NCI-H2029 treated with DMSO at 0.1 percent for 48 hours (cell line): ENCODE results near the gene KIAA1217.

ENCODE experiments used
- DNase-seq: peaks from one replicate; lab custom pipeline; 2025; lab: John Stamatoyannopoulos, UW

KIAA1217 gene

DNA sequence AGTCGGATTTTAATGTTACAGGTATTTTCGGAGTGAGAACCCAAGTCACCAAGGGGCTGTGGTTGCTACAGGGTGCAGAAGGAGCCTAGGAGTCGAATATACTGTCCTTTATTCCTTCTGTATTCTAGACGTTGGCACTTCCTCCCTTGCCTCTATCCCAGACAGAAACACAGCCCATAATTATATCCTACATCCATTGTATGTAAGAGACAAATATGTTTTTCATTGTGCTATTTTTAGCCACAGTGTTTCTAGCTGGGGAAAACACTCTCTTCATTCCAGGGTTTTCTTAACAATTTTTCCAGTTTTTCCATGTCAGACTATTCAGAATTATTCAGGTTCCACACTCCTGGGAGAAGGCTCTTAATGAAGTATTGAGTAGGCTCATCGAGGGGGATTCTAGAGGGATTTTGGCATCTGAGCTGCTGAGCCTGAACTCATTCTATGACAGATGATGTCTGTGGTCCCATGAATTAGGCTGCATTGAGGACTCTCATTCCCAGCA, 32.6 kb downstream of the KIAA1217 start:
- DNase-seq = no peak

DNA sequence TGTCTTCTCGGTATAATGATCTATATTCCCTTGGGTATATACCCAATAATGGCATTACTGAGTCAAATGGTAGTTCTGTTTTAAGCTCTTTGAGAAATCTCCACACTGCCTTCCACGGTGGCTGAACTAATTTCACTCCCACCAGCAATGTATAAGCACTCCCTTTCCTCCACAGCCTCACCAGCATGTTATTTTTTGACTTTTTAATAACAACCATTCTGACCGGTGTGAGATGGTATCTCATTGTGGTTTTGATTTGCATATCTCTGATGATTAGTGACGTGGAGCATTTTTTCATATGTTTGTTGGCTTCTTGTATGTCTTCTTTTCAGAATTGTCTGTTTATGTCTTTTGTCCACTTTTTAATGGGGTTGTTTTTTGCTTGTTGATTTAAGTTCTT, 33.6 kb downstream of the KIAA1217 start:
- no peak for DNase-seq

DNA sequence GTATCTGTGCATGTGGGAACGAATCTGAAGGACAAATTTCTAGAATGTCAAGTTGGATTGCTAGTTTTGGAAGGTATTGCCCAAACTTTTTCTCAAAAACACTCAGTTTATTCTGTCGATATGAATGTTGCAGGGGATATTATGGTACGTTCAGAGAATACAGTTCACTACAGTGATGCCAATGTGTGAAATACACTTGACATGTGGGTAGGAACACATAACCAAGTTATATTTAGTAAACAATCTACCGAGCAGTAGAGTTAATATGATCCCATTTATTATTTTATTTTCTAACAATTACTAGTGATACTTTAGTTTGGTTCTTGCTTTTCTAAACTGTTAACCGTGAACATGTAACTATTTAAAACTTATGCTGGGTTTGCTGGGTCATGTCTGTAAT, 37.4 kb downstream of the KIAA1217 start:
- no peak for DNase-seq

DNA sequence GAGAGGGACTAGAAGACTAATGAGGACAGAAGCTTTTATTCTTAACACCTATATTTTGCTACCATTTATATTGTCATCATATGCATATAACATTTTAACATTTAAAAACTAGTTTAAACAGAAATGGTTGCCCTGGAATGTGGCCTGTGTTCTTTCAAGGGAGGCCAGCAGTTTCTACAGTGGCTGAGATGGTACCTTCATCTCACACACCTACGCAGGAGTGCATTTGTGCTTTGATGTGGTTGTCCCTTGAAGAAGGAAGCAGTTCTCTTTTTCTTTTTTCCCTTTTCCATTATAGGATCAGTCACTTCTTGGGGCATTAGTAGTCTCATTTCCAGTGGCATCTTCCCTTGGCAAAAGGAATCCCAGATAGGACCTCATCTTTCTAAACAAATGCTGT, 38.9 kb downstream of the KIAA1217 start:
- no peak for DNase-seq

DNA sequence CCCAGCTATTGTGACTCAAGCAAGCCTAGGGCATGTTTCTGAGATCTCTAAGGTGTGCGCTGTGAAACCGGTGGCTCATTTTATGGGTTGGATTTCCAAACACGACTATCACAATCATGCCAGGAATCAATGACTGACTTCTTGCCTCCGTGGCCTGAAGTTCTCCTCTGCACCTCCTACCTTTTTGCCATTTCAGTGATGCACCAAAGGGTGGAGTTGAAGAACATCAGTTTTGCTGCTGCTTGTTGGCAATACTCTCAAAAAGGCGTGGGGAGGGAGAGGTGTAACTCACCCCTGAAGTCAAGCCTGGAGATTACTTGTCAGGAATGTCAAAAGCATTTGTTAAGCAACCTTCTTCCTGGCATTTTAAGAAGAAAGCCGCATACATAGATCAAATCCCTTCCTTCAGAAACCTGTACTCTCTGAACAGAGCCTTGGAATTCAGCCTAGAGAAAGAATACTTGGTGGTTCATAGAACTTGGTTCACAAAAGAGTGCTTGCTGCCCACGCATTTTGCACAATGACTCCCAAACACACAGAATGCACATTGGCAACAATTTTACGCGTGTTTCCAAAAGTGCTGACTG, 41.0 kb downstream of the KIAA1217 start:
- no peak for DNase-seq

DNA sequence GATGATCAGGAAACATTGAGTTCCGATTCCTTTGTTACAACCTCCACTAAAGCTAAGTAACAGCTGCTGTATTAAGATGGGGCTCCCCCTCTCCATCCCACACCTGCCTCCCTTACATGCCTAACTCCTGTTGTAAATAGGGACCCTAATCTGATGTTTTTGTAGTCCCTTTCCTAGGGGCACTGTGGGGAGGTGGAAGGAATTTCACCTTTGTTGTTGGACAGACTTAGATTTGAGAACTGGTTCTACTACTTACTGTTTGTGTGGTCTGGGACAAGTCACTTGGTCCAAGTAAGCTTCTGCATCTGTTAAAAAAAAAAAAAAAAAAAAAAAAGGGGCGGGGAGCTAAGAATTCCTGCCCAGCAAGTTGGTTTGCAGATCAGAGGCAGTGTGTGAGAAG, 42.6 kb downstream of the KIAA1217 start:
- DNase-seq = no peak

DNA sequence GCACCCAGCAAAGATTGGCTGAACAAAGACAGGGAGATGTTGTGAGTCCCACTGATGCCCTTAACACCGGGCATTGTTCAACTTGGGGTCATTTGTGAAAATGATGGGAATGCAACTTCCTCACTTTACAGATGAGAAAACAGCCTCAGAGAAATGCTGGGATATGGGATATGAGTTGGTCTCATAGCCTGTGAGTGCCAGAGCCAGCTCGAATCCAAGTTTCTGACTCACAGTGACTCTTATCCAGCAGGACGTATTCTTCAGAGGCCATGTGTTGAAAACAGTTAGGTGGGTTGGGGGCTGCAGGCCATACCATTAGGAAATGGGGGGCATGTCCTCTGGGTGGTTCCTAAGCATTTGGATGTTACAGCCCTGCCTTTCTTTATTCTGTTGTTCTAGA, 45.2 kb downstream of the KIAA1217 start:
- no peak for DNase-seq

DNA sequence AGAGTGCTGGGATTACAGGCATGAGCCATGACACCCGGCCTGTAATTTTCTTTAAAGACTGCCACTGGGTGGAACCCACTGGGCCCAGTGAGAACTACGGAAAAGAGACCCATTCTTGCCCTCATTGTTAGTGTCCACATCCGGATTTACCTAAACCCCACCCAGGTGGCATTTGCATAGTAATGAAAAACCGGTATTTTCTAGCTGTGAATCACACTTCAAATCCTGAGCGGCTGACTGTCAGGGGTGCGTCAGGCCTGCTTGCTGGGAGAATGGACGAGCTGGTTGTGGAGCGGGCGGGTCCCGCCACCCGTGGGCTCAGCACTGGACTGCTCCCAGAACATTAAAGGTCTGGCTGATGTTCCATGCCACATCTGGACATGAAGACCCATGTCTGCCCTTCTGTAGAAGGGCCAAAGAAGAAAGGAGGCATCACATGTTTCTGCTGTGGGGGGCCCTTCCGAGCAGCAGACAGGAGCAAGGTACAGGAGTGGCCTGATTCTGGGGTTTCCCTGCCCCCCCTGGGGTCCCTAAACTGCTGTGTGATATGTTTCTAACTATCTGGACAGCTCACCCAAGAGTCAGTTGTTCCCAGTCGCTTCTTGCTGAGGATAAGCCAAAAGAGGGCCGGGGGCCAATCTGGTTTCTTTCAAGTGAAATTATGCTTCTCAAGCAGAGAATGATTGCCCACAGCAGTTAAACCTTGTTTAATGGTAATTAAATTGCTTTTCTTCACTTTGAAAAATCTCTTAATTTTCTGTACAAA, 46.4 kb downstream of the KIAA1217 start:
- no peak for DNase-seq

DNA sequence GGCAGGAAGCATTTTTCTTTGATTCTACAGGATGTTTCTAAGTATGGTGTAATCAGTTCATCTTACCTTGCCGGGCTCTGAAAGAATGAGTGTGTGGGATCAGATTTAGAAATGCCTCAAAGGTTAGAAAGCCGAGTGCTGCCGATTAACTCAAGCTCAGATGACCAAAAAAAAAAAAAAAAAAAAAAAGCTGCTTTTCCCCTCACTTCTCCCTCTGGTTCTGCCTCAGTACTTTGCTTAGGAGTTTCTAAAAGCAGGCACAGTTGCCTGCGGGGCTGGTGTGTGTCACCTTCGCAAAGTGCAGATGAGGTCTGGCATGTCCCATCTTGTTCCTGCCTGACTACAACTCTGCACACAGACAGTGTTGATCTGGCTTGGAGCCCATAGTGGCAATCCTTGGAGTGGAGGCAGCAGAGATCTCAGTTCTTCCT, 47.0 kb downstream of the KIAA1217 start:
- DNase-seq = no peak

DNA sequence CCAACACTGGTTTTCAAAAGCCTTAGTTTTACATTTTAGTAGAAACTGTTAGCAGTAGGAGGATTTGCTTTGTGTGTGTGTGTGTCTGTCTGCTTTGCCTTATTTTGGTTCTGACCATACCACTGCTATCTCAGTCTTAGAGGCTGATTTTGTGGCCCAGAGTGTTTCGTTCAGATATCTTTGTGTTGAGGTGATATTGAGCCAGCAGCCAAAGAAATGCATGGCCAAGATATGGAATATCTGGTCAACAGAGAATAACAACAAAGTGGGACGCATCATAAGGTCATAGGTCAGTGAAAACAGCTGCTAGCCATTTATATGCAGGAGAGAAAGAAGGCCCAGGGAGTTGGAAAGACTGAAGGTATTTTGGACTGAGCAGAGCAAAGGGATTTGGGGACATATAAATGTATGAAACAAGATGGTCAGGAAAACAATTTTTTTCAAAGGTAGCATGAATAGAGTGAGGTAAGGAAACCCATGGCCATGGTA, 47.7 kb downstream of the KIAA1217 start:
- DNase-seq = no peak

DNA sequence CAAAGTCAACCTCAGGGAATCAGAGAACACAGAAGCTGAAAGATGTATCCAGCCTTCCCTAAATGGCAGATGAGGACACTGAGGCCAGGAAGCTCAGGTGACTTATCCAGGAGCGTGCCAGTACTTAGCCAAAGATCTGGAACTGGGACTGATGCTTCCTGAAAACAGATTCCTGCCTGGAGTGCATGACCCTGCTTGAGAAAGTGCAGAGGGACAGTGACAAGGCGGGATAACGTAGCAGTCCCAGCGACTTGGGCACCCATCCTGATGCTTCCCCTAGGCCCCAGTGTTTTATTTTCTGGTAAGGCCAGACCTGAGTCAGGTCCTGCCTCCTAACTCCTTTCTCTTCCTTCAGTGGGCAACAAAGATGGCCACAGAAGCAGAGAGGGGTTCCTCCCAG, 48.6 kb downstream of the KIAA1217 start:
- no peak for DNase-seq

DNA sequence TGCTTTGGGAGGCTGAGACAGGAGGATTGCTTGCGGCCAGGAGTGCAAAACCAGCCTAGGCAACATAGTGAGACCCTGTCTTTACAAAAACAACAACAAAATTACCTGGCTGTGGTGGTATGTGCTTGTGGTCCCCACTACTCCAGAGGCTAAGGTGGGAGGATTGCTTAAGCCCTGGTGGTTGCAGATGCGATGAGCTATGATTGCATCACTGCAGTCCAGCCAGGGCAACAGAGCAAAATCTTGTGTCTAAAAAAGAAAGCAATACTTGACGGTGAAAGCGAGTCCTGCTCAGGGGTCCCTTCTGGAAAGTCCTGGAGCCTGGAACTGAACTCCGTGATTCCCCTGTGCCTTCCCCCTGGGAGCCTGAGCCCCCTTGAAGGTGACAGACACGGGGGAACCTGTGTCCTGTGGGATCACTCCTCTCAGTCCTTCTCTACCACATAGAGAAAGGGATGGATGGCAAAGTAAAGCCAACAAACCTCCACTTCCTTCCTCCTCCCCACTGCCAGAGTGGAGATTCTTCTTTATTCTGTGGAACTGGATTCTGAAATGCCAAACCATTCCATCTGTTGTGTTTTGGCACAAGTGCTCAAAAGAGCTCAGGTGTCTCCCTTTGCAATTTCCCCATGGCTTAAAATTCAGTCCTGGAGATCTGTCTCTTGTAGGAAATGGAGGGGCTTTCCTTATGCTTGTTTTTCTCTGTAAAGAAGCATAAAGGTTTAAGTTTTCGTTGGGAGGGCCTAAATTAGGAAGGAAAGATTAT, 50.6 kb downstream of the KIAA1217 start:
- no peak for DNase-seq

DNA sequence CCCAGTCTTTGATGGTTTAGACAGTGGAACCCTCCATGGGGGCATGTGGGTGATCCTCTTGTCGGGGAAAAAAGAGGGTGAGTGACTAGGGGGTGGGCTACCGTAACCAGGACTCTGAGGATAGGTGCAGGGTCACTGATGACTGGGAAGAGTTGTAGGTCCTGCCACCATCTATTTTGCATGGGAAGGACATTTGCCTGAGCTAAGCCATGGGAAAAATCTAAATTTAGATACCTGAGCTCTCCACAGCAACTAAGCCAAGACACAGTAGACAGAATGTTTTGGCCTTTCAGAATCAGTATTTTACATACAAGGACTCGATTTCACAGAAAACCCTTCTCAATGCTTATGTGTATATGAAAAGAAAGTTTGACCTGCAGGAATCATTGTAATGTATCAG, 52.7 kb downstream of the KIAA1217 start:
- DNase-seq = no peak

DNA sequence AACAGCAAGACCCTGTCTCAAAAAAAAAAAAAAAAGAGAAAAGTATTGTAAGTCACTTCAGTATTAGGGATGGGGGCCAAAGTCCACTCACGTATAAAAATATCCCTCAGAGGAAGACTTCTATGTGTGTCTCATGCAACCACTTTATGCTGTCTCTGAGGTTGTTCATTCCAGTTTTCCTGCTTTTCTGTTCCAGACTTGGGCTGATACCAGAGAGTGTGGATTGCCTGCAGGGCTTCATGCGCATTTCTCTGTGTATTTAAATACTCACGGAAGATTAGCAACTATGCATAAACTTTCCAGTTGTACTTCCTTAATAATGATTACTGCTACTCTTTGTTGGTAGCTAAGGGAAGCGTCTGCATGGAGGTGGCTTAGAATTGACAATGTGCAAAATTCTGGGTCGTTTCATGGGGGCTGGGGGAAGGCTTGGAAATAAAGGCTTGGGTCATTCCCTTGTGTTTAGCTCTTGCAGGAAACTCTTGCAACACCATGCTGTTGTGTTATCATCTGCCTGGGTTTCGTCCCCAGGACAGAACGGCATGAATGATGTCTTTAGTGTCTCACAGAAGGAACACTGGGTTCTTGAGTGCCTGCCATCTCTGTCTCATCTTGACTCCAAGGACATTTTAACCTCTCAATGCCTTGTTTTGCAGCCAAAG, 54.1 kb downstream of the KIAA1217 start:
- no peak for DNase-seq

DNA sequence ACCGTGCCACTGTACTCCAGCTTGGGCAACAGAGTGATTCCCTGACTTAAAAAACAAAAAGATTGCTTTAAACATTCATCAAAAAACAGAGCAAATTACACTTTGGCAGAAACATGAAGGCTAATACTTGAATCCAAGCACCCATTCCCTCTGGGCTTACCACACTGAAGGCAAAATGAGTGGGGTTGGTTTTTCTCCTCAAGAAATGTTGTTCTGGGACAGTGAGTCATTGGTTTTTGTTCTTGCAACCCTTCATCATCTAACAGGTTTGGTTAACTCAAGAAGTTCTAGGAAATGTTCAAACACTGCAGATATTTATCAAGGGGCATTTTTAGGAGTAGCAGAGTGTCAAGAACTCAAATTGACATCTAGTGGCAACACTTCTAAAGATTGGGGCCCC, 60.5 kb downstream of the KIAA1217 start:
- no peak for DNase-seq

DNA sequence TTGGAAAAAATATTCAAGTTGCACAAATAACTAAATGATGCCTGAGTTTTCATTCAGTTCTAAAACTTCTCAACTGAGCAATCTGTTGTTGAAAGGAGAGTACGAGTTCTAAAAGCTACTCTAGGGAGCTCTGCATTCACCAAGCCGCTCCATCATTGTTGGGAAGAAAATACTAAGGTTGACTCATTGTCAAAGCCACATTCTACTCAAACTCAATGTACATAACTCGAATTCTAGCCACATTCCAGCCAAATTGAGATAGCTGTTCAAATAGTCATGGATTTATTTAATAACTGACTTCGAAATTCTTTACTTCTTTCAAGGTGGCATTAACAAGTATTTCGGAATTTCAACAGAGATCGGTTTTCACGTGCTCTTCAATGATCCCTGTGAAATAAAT, 63.4 kb downstream of the KIAA1217 start:
- DNase-seq = no peak

DNA sequence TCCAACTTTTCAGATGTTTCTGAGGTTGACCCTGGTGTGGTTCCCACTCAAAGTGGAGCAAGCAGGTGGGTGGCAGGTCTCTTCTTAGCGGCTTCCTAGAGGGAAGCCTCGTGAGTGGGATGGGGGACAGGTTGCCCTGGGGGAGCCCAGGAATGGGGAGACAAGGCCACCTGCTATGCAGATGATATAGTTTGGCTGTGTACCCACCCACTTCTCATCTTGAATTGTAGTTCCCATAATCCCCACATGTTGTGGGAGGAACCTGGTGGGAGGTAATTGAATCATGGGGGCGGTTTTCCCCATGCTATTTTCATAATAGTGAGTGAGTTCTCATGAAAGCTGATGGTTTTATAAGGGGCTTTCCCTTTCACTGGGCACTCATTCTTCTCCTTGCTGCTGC, 68.3 kb downstream of the KIAA1217 start:
- DNase-seq = no peak

DNA sequence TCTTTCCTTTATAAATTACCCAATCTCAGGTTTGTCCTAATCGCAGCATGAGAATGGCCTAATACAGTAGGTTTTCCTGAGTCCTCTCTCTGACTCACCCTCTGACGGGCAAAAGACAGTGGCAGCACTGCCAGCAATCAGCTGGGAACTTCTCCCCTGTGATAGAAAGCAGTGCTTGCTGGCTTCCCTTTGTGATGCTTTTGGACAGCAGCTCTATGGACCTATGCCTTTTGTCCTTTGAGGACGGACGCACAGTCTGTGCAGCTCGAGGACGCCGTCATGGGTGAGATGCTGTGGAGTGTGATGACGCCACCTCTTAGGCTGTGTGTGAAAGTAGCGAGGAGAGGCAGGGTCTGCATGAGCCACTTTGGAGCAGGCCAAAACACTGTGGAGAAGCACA, 68.8 kb downstream of the KIAA1217 start:
- DNase-seq = no peak

DNA sequence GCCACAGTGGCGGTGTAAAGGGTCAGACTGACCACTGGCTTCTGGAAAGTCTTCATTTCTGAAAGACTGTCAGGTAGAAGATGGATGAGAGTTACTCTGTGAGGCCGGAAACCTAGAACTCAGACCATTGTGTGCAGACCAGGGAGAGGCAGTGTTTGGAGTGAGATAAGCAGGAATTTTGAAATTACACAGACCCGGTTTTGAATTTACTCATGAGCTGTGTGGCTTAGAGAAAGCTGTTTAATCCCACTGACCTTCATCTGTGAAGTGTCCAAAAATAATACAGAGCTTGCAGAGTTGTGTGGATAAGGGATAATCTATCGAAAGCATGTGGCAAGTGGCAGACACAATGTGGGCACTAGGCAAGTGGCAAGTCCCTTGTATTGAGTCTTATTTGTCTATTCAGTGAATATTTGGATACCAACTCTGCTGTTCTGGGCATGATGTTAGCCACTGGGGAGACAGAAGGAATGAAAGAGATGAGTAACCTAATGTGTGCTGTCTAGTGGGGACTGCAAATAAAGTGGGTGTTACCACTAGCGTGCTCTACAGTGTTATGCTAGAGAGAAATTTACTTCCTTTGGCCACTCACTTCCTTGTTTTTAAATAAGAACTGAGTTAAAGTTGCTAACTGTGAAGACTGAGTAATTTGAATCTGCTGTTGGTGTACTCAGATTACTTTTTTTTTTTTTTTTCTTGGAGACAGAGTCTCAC, 69.4 kb downstream of the KIAA1217 start:
- no peak for DNase-seq

DNA sequence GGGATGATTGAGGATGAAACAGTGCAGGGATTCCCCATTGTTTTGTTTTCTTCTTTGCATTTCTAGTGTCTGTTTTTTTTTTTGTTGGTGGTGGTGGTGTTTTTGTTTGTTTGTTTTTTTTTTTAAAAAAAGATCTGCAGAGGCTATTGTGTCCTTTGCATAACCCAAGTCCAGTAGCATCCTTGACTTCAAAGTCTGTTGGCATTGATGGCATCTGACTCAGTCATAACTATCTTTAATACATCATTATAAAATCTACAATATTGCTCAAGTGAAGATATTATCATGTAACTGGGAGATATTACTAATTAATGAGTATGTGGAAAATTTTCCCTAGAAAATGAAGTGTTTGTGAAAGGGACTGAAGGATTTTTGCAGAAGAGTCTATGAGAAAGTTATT, 70.2 kb downstream of the KIAA1217 start:
- no peak for DNase-seq

DNA sequence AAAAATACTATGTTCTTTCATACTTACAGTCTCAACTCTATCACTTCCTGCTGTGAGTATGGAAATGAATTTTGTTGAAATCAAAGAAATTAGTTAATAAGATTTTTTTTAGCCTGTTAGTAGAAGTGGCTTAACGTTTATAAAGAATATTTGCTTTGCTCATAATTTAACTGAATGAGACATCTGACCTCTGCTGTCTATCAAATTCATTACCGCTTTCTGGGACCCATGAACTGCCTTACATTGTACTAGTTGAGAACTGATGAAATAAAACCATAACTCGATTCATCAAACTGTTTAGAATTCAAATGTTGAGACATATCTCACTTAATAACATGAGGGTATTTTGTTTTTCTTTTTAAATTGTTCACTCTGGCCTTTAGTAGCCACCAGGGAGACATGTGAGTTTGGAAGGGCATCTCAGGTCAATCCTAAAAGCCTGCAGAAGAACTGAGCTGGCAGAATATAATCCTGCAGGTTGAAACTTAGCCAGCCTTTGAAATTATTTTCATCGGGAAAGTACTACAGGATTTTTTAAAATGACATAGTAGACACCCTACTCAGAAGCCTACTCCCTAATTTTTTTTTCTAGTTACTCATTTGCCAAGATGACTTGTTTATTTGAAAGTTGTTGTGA, 78.7 kb downstream of the KIAA1217 start:
- no peak for DNase-seq
